ENCODE results near the gene PRDM12.

The PRDM12 gene

GRCh38 chr9:130651752-130652151 is 12.6 kb upstream of the PRDM12 start:
- Mint-ChIP-seq H3K27me3 (peaks cover 35% of the 10 kb centered on the region), H3K4me1 (no peaks in the 10 kb centered on the region), H3K27ac (no peak overlapping the region), H3K4me3 (no peak overlapping the region), H3K36me3 (no peaks in the 10 kb centered on the region), H3K9me3 (no peaks in the 10 kb centered on the region)
- CTCF ChIA-PET = no interaction called here
- no peak for DNase-seq

DNA sequence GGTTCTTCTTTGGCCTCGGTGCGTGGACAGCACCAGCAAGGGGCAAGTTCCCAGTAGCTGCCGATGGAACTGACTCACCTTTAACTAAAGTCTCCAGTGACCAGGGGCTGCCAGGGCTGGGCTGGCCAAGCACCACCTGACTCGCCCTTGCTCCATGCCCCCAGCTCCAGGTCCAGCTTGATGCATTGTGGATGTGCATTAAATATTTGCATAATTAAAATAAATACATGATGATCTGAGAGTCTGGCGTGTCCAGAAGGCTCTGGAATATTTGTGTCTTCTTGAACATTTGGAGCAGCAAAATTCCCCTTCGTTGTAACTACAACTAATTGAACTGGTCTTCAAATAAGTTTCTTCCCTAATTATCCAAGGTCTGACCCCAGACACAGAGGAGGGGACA is 9.5 kb upstream of the PRDM12 start:
- CTCF ChIA-PET = interaction anchor here (0.5 kb wide), 1 partner anchor 53 kb away, joined by 3 read pairs; no protein-coding TSS in a partner anchor
- H3K9me3 Mint-ChIP-seq = no peaks in the 10 kb centered on the region
- no peak for DNase-seq
- peaks cover 66% of the 10 kb centered on the region for H3K27me3 Mint-ChIP-seq
- no peak overlapping the region for H3K27ac Mint-ChIP-seq
- no peaks in the 10 kb centered on the region for H3K36me3 Mint-ChIP-seq
- no peak overlapping the region for H3K4me3 Mint-ChIP-seq
- H3K4me1 Mint-ChIP-seq = peaks cover 4% of the 10 kb centered on the region

- H3K36me3 Mint-ChIP-seq = no peaks in the 10 kb centered on the region
- no peak overlapping the region for H3K27ac Mint-ChIP-seq
- H3K27me3 Mint-ChIP-seq = peaks cover 92% of the 10 kb centered on the region
- CTCF ChIA-PET = no interaction called here
- DNase-seq = peak; percentile 17
- no peak overlapping the region for H3K4me3 Mint-ChIP-seq
- H3K4me1 Mint-ChIP-seq = peaks cover 11% of the 10 kb centered on the region
- no peaks in the 10 kb centered on the region for H3K9me3 Mint-ChIP-seq
Measured at GRCh38 chr9:130658893-130659698, 5.3 kb upstream of the PRDM12 start.

DNA sequence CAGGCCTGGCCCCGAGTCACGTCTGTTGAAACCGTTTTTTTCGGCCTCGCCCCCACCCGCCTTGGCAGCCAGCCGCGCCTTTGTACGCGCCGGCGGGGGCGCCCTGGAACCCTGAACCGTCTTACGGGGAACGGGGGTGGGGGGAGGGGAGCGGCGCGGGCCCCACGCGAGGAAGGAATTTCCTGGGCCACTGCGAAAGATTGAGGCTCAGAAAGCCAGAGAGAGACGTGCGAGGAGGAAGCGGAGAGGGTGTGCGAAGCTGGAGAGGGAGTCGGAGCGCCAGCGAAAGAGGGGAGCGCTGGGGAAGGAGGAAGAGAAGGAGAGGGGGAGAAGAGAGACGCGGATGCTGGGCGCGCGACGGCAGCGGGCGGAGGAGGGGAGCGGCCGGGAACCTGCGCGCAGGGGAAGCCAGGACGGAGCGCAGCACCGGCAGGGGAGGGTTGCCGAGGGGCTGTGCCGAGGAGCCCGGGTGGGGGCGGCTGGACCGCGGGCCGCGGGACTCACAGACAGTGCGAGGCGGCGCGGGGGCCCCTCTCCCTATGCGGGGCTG is 4.6 kb upstream of the PRDM12 start:
- H3K27ac Mint-ChIP-seq = no peak overlapping the region
- H3K4me1 Mint-ChIP-seq = peaks cover 11% of the 10 kb centered on the region
- peak; percentile 18 for DNase-seq
- no peaks in the 10 kb centered on the region for H3K9me3 Mint-ChIP-seq
- CTCF ChIA-PET = no interaction called here
- no peak overlapping the region for H3K4me3 Mint-ChIP-seq
- peaks cover 99% of the 10 kb centered on the region for H3K27me3 Mint-ChIP-seq
- no peaks in the 10 kb centered on the region for H3K36me3 Mint-ChIP-seq

- peak; percentile 17 for DNase-seq
- H3K27ac Mint-ChIP-seq = no peak overlapping the region
- no peaks in the 10 kb centered on the region for H3K36me3 Mint-ChIP-seq
- no peaks in the 10 kb centered on the region for H3K9me3 Mint-ChIP-seq
- CTCF ChIA-PET = no interaction called here
- peaks cover 12% of the 10 kb centered on the region for H3K4me1 Mint-ChIP-seq
- peaks cover 100% of the 10 kb centered on the region for H3K27me3 Mint-ChIP-seq
- no peak overlapping the region for H3K4me3 Mint-ChIP-seq
Measured at GRCh38 chr9:130660326-130660682, 4.1 kb upstream of the PRDM12 start.

GRCh38 chr9:130660683-130661450 is 3.5 kb upstream of the PRDM12 start:
- peaks cover 15% of the 10 kb centered on the region for H3K4me1 Mint-ChIP-seq
- H3K36me3 Mint-ChIP-seq = no peaks in the 10 kb centered on the region
- no peak overlapping the region for H3K4me3 Mint-ChIP-seq
- H3K27ac Mint-ChIP-seq = no peak overlapping the region
- CTCF ChIA-PET = no interaction called here
- H3K9me3 Mint-ChIP-seq = no peaks in the 10 kb centered on the region
- H3K27me3 Mint-ChIP-seq = peaks cover 100% of the 10 kb centered on the region
- peak; percentile 17 for DNase-seq

- no peaks in the 10 kb centered on the region for H3K36me3 Mint-ChIP-seq
- no peak overlapping the region for H3K27ac Mint-ChIP-seq
- no peak overlapping the region for H3K4me3 Mint-ChIP-seq
- H3K9me3 Mint-ChIP-seq = no peaks in the 10 kb centered on the region
- peaks cover 15% of the 10 kb centered on the region for H3K4me1 Mint-ChIP-seq
- CTCF ChIA-PET = no interaction called here
- DNase-seq = peak; percentile 18
- H3K27me3 Mint-ChIP-seq = peaks cover 100% of the 10 kb centered on the region
Measured at GRCh38 chr9:130661451-130662098, 2.8 kb upstream of the PRDM12 start.

DNA sequence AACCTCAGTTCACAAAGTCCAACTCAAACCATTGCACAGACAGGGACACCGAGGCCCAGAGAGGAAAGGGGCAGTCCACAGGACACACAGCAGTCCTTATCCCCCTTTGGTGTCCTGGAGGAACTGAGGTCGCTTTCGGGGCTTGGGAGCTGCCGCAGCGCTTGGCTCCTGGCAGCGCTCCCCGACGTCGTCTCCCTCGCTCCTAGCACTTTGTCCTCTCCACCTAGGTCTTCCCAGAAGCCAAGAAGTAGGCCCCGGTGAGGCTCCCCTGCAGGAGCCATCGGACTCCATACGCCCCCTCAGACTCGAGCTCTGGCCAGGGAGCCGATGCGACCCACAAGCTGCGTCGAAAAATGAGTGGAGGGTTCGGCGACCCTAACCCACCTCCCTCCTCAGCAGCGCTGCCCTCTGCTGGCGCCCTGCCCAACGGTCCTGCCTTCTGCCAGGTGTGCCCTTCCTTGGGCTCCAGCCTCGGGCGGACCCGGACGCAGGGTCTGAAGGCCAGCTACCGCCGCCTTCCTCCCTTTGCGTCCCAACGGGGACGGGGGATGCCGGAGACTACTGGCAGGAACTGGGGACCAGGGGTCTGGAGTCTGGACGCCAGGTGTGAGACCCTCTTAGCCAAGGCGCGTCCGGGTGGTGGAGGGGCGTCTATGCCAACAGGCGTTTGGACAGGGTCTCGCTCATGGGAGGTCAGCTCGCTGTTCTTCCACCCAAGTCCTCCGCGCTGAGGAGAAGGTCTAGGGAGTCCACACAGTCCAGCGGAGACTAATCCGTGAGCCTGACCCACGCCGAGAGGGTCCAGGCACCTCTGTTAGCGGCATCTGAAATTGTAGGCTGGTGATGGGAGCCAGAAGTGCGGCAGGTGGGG is 2.1 kb upstream of the PRDM12 start:
- Mint-ChIP-seq H3K4me1 (peaks cover 15% of the 10 kb centered on the region), H3K9me3 (no peaks in the 10 kb centered on the region), H3K4me3 (peak overlapping the region; percentile 31), H3K27ac (peak overlapping the region; percentile 68), H3K36me3 (no peaks in the 10 kb centered on the region), H3K27me3 (peaks cover 100% of the 10 kb centered on the region)
- CTCF ChIA-PET = no interaction called here
- peak; percentile 15 for DNase-seq

GRCh38 chr9:130662970-130663257 is 1.5 kb upstream of the PRDM12 start:
- Mint-ChIP-seq H3K4me3 (no peak overlapping the region), H3K27me3 (peaks cover 100% of the 10 kb centered on the region), H3K4me1 (peaks cover 15% of the 10 kb centered on the region), H3K36me3 (no peaks in the 10 kb centered on the region), H3K9me3 (no peaks in the 10 kb centered on the region), H3K27ac (peak overlapping the region; percentile 68)
- no peak for DNase-seq
- CTCF ChIA-PET = no interaction called here

DNA sequence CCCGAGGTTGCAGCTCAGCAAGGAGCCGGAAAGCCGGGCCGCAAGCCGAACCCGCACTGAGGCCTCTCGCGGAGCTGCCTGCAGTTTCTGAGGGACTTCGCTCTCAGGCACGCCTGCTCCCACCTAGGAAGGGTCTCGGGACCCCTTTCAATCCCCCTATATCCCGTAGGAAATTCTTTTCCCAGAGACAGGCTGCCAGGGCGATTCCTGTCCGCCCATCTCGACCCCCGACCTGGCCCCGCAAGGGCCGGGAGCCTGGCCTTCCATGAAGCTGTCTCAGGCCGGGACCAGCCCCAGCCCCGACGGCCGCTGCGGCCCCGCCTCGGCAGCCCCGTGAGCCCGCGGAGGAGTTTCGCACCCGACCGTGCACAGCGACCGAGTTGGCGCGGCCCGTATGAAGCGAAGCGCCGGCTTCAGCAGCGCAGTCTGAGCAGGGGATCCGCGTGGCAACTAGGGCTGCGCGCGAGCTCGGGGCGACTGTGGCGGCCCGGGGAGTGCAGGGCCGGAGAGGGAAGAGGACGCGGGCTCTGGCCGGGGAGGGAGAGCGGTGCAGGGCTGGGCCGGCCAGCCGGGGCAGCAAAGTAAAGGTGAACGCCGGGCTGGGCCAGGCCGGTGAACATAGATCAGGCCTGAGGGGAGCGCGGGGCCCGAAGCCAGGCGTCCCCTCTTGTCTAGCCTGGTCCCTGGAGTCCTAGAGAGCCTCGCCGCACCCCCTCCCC is 977 bp upstream of the PRDM12 start:
- H3K9me3 Mint-ChIP-seq = no peaks in the 10 kb centered on the region
- no peaks in the 10 kb centered on the region for H3K36me3 Mint-ChIP-seq
- H3K27me3 Mint-ChIP-seq = peaks cover 100% of the 10 kb centered on the region
- H3K4me1 Mint-ChIP-seq = peaks cover 15% of the 10 kb centered on the region
- no peak overlapping the region for H3K27ac Mint-ChIP-seq
- no peak overlapping the region for H3K4me3 Mint-ChIP-seq
- no peak for DNase-seq
- CTCF ChIA-PET = no interaction called here

DNA sequence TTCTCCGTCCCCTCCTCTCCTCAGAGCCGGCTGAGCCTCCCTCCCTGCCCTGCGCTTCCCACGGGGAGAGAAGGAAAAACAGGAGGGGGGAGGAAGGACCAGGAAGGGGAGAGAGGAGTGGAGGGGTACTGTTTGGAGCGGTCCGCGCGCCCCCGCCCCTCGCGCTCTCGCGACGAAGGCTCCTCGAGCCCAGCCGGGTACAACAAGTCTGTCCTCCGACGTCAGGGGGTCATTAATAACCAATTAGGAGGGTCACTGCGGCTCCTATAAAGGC is 480 bp upstream of the PRDM12 start:
- peaks cover 14% of the 10 kb centered on the region for H3K4me1 Mint-ChIP-seq
- no peak overlapping the region for H3K4me3 Mint-ChIP-seq
- no peak overlapping the region for H3K27ac Mint-ChIP-seq
- H3K9me3 Mint-ChIP-seq = no peaks in the 10 kb centered on the region
- DNase-seq = peak; percentile 10
- H3K36me3 Mint-ChIP-seq = no peaks in the 10 kb centered on the region
- H3K27me3 Mint-ChIP-seq = peaks cover 100% of the 10 kb centered on the region
- CTCF ChIA-PET = no interaction called here

GRCh38 chr9:130665029-130665430 is 636 bp downstream of the PRDM12 start:
- H3K27me3 Mint-ChIP-seq = peaks cover 96% of the 10 kb centered on the region
- H3K4me3 Mint-ChIP-seq = no peak overlapping the region
- H3K27ac Mint-ChIP-seq = no peak overlapping the region
- H3K9me3 Mint-ChIP-seq = no peaks in the 10 kb centered on the region
- CTCF ChIA-PET = no interaction called here
- no peaks in the 10 kb centered on the region for H3K36me3 Mint-ChIP-seq
- H3K4me1 Mint-ChIP-seq = peaks cover 11% of the 10 kb centered on the region
- DNase-seq = no peak

DNA sequence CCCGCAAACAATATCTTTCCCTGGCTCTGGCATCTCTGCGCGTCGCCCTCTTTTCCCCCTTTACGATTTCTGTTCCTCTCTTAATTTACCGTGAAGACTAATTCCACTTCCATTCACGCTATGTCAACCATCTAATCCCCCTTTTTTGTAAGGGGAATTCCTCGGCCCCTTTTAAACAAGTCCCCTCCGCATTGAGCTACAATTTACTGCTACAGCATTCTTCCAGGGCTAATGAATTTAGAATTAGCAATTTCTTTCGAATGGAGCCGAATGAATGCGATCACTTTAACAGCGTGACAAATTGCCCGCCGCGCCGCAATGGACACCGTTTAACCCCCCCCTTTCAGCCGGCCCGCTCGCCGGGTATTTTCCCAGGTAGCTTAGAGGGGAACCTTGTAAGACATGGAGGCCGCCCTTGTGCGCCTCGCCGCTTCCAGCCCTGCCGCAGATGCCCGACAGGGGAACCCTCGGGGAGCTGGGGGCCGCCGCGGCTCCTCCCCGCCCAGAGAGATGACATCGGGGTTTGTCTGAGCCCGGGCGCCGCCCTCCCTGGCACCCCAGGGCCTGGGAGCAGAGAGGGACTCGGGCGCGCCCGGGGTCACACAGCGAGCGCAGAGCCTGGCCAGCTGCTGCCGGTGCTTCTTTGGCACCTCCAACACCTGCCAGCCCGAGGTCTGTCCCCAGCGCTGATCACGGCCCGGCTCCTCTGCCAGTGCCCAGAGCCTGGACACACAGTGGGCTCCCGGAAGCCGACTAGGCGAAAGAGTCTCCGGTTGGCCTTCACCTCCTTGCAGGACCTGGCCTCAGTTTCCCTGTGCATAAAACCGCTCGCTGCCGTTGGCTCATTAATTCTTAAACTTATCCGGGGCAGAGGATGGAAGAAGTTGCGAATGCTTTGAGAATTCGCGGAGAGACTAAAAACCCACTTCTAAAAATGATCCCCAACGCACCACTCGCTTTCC is 1.3 kb downstream of the PRDM12 start:
- Mint-ChIP-seq H3K9me3 (no peaks in the 10 kb centered on the region), H3K27me3 (peaks cover 96% of the 10 kb centered on the region), H3K27ac (peak overlapping the region; percentile 55), H3K4me1 (peaks cover 11% of the 10 kb centered on the region), H3K4me3 (no peak overlapping the region), H3K36me3 (no peaks in the 10 kb centered on the region)
- DNase-seq = no peak
- CTCF ChIA-PET = no interaction called here

All from activated naive CD4-positive, alpha-beta T cell treated with anti-CD3 and anti-CD28 coated beads, Interleukin-2, amount 10 ng/mL, durations not matched to agents 7 days and 5 days (primary cell).